ENCODE measurements around the gene PLPP4.

- no peak for TF ChIP-seq TAF1 (IDR thresholded peaks at IDR 0.05; ENCODE audit: borderline replicate concordance, insufficient read depth, low read length)
- no peak for TF ChIP-seq POLR2AphosphoS5 (IDR thresholded peaks at IDR 0.05; ENCODE audit: low read depth, low read length)
- TF ChIP-seq, protein P1, sequence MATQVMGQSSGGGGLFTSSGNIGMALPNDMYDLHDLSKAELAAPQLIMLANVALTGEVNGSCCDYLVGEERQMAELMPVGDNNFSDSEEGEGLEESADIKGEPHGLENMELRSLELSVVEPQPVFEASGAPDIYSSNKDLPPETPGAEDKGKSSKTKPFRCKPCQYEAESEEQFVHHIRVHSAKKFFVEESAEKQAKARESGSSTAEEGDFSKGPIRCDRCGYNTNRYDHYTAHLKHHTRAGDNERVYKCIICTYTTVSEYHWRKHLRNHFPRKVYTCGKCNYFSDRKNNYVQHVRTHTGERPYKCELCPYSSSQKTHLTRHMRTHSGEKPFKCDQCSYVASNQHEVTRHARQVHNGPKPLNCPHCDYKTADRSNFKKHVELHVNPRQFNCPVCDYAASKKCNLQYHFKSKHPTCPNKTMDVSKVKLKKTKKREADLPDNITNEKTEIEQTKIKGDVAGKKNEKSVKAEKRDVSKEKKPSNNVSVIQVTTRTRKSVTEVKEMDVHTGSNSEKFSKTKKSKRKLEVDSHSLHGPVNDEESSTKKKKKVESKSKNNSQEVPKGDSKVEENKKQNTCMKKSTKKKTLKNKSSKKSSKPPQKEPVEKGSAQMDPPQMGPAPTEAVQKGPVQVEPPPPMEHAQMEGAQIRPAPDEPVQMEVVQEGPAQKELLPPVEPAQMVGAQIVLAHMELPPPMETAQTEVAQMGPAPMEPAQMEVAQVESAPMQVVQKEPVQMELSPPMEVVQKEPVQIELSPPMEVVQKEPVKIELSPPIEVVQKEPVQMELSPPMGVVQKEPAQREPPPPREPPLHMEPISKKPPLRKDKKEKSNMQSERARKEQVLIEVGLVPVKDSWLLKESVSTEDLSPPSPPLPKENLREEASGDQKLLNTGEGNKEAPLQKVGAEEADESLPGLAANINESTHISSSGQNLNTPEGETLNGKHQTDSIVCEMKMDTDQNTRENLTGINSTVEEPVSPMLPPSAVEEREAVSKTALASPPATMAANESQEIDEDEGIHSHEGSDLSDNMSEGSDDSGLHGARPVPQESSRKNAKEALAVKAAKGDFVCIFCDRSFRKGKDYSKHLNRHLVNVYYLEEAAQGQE (IDR thresholded peaks at IDR 0.05; ENCODE audit: insufficient read depth in 1 of 2, low read depth in 2 of 2, low read length in 2 of 2): no peak
- no peak for TF ChIP-seq SIN3A (IDR thresholded peaks at IDR 0.05; ENCODE audit: borderline replicate concordance, insufficient read depth, low read length)
Observed at GRCh38 chr10:120572307-120572706, 115.3 kb downstream of the PLPP4 start.

Measured in PFSK-1 (cell line).